Astrocyte (in vitro differentiated cells and primary cell): ENCODE data around the gene SERPINH1.

Experiments used
- EZH2 ChIP-seq: IDR thresholded peaks from 2 replicates; pipeline ENCODE4 v1.6.1; 2012; ENCODE audit warnings: mild to moderate bottlenecking, low read length, inconsistent platforms; ENCODE audit not compliant: insufficient read depth
- TF ChIP-seq, protein P1 (sequence below): IDR thresholded peaks from 2 replicates; pipeline ENCODE4 v1.5.1; 2011; ENCODE audit warnings: low read depth, mild to moderate bottlenecking, inconsistent platforms, low read length, moderate library complexity; ENCODE audit not compliant: insufficient read depth

DNA sequence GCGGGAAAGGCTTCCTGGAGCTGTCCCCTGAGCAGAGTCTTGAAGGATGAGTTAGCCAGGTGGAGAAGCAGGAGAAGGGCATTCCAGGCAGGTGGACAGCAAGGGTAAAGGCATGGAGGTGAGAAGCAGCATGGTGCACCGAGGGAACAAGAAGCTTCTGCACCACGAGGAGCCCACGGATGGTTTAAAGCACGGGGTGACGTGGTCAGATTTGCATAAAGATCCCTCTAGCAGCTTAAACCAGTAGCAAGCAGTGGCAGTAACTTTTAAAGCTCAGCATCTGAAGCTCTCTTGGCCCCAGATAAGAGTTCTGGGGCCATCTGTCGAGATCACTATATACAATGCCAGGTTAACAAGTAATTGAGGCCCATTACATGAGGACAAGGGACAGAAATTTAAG lies 36.8 kb downstream of the SERPINH1 start:
- TF ChIP-seq, protein P1, sequence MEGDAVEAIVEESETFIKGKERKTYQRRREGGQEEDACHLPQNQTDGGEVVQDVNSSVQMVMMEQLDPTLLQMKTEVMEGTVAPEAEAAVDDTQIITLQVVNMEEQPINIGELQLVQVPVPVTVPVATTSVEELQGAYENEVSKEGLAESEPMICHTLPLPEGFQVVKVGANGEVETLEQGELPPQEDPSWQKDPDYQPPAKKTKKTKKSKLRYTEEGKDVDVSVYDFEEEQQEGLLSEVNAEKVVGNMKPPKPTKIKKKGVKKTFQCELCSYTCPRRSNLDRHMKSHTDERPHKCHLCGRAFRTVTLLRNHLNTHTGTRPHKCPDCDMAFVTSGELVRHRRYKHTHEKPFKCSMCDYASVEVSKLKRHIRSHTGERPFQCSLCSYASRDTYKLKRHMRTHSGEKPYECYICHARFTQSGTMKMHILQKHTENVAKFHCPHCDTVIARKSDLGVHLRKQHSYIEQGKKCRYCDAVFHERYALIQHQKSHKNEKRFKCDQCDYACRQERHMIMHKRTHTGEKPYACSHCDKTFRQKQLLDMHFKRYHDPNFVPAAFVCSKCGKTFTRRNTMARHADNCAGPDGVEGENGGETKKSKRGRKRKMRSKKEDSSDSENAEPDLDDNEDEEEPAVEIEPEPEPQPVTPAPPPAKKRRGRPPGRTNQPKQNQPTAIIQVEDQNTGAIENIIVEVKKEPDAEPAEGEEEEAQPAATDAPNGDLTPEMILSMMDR, result no peak
- no peak for TF ChIP-seq EZH2
